Keratinocyte (primary cell): ENCODE results near the gene ACTG1. TPM values are rescaled to one million over a fixed set of nuclear protein-coding genes. Genes with fewer than 3 reads are reported as not detected.

ENCODE experiments used
- DNase-seq: peaks from one replicate; pipeline ENCODE4 v3.0.0-alpha.2; 2011; ENCODE audit warnings: low read depth, missing footprints, low spot score
- FAIRE-seq: peaks from 2 replicates; lab custom pipeline; 2011; peaks lifted over from hg19 to GRCh38; lab: Jason Lieb, UNC
- H2AFZ ChIP-seq: 2 replicates; pipeline ENCODE4 v1.6.0; 2012; ENCODE audit warnings: low read length, control low read depth, inconsistent platforms; ENCODE audit not compliant: control insufficient read depth
- H3K27ac ChIP-seq: 2 replicates; pipeline ENCODE4 v1.5.1; 2011; ENCODE audit warnings: low read length; ENCODE audit not compliant: control insufficient read depth, insufficient read depth
- H3K27me3 ChIP-seq: 3 replicates; pipeline ENCODE4 v1.6.0; 2011; ENCODE audit warnings: low read length; ENCODE audit not compliant: control insufficient read depth, insufficient read depth; ENCODE audit errors: extremely low read depth
- H3K36me3 ChIP-seq, 2 experiments: 2 replicates in 1 of 2; 3 replicates in 1 of 2; pipeline ENCODE4 v1.5.1; 2011; ENCODE audit warnings: low read length in 2 of 2, mild to moderate bottlenecking in 1 of 2; ENCODE audit not compliant: control insufficient read depth in 2 of 2, insufficient read depth in 2 of 2; ENCODE audit errors: extremely low read depth in 1 of 2
- H3K4me1 ChIP-seq: 3 replicates; pipeline ENCODE4 v1.5.1; 2011; ENCODE audit warnings: low read length; ENCODE audit not compliant: control insufficient read depth, insufficient read depth; ENCODE audit errors: extremely low read depth
- H3K4me2 ChIP-seq: 3 replicates; pipeline ENCODE4 v1.6.0; 2011; ENCODE audit warnings: low read depth, low read length; ENCODE audit not compliant: control insufficient read depth, insufficient read depth; ENCODE audit errors: extremely low read depth
- H3K4me3 ChIP-seq, 3 experiments: fragments of 200-600 bp in 1 of 3; sonication (generic) in 1 of 3; 2 replicates in 2 of 3; 3 replicates in 1 of 3; pipeline ENCODE4 v1.5.1; 2011 to 2016; ENCODE audit warnings: low read length in 3 of 3, mild to moderate bottlenecking in 3 of 3, control low read depth in 2 of 3, inconsistent platforms in 1 of 3, low read depth in 1 of 3, mixed read lengths in 1 of 3, mixed run types in 1 of 3, moderate library complexity in 1 of 3; ENCODE audit not compliant: control insufficient read depth in 2 of 3, insufficient read depth in 2 of 3; ENCODE audit errors: extremely low read depth in 1 of 3
- H3K79me2 ChIP-seq: 2 replicates; pipeline ENCODE4 v1.6.0; 2012; ENCODE audit warnings: low read length; ENCODE audit not compliant: control insufficient read depth, insufficient read depth
- H3K9ac ChIP-seq: 3 replicates; pipeline ENCODE4 v1.6.0; 2011; ENCODE audit warnings: low read length; ENCODE audit not compliant: control insufficient read depth, insufficient read depth; ENCODE audit errors: extremely low read depth
- H3K9me1 ChIP-seq: 3 replicates; pipeline ENCODE4 v1.6.0; 2011; ENCODE audit warnings: low read length; ENCODE audit not compliant: control insufficient read depth, insufficient read depth; ENCODE audit errors: extremely low read depth
- H3K9me3 ChIP-seq: 2 replicates; pipeline ENCODE4 v1.5.1; 2012; ENCODE audit warnings: low read depth, low read length; ENCODE audit not compliant: control insufficient read depth
- H4K20me1 ChIP-seq: 3 replicates; pipeline ENCODE4 v1.6.0; 2011; ENCODE audit warnings: low read length; ENCODE audit not compliant: control insufficient read depth, insufficient read depth; ENCODE audit errors: extremely low read depth
- EZH2 ChIP-seq: IDR thresholded peaks from one replicate; pipeline ENCODE4 v1.6.1; 2012; ENCODE audit warnings: inconsistent platforms, mild to moderate bottlenecking, low read length, moderate library complexity
- dilution Hi-C: fragments of 300-500 bp; cut with MboI; formaldehyde crosslinking; loops from one replicate; pipeline ENCODE4 v1.7.0; 2020; ENCODE audit warnings: low sequenced_read_pairs; ENCODE audit not compliant: extremely low pct_ligation_motif_present
- polyA plus RNA-seq, 5 experiments: library from polyadenylated mRNA; depleted of rRNA in 3 of 5; stranded (reverse) in 3 of 5; stranded (forward) in 1 of 5; unstranded in 1 of 5; fragments of >200 nt; gene quantifications; 1 replicate in 1 of 5; 2 replicates in 3 of 5; 3 replicates in 1 of 5; pipeline versions ENCODE4 v1.2.1 to v1.2.3, GENCODE V29; 2011 to 2012; ENCODE audit warnings: missing spikeins in 2 of 5, low read depth in 1 of 5, low replicate concordance in 1 of 5
- TF ChIP-seq, protein P1 (sequence below), 3 experiments: IDR thresholded peaks in 1 of 3; conservative IDR thresholded peaks in 1 of 3; optimal IDR thresholded peaks in 1 of 3; 2 replicates in 2 of 3; 3 replicates in 1 of 3; pipeline versions ENCODE3 to v1.5.1; 2011; ENCODE audit warnings: low read length in 3 of 3, mild to moderate bottlenecking in 3 of 3, moderate library complexity in 2 of 3, control low read depth in 1 of 3, inconsistent platforms in 1 of 3; ENCODE audit not compliant: insufficient read depth in 2 of 3; ENCODE audit errors: extremely low read depth in 1 of 3

ACTG1 gene
- polyA plus RNA-seq, 1 donor (not counting 4 experiments of a cell fraction or from before 2014, with no cell fraction given) = 1,867 TPM

DNA sequence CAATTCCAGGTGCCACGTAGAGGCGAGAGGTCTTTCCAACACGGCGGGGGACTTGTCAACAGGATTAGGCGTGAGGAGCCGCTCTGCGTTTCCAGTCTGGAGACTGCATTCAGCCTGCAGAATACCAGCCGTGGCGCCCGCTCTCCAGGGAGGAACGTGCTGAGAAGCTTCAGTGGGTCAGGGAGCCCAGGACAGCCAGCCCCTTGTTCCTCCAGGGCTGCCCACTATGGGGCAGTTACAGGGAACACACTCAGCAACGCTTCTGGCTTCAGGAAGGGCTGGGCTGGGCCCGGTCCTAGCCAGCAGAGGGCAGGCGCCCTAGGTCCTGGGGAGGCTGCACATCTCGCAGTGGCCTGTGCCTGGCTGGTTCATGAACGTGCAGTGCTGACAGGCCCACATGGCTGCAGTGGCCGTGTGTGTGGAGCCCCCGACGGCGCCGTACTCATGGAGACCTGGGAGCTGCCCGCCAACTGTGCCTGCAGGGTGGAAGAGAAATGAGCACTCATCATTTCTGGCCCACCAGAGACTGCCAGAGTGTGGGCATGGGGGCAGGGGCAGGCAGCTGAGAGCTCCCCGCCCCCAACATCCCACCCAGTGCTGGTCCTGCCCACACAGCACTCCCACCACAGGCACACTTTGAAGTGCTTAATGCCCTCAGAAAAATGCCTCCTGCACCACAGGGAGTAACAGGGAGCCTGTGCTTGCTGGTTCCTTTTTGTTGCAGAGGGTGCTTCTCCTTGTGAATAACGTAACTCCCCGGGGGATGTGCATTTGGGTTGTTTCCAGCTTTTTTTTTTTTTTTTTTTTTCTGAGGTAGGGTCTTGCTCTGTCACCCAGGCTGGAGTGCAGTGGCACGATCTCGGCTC, 46.6 kb upstream of the ACTG1 start:
- Histone ChIP-seq H3K4me1 (peaks cover 2% of the 10 kb centered on the region), H3K36me3 (peaks cover 19 to 39% of the 10 kb centered on the region in 2 experiments)

DNA sequence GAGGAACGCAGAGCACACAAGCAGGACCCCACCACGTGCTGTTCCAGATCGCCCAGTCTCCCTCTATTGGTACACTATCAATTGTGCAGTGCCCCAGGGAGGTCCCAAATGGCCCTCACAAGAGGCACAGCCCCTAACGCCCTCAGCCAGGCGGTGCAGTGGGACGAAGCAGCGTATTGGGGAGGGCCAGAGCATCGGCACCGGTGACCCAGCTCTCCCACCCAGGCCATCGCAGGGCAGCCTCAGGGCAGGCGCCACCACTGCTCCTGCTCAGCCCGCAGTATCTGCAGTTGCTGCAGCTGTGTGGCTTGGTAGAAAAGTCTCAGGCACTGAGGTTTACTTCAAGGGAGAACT, 45.5 kb upstream of the ACTG1 start:
- H3K9me3 ChIP-seq = no peaks in the 10 kb centered on the region
- H3K27ac ChIP-seq = no peak overlapping the region
- DNase-seq = no peak
- peaks cover 13% of the 10 kb centered on the region for H3K4me1 ChIP-seq
- dilution Hi-C loops = no loop called here
- no peaks in the 10 kb centered on the region for H3K79me2 ChIP-seq
- H3K27me3 ChIP-seq = no peaks in the 10 kb centered on the region
- no peak overlapping the region for H3K4me2 ChIP-seq
- no peak for TF ChIP-seq EZH2
- TF ChIP-seq, protein P1, sequence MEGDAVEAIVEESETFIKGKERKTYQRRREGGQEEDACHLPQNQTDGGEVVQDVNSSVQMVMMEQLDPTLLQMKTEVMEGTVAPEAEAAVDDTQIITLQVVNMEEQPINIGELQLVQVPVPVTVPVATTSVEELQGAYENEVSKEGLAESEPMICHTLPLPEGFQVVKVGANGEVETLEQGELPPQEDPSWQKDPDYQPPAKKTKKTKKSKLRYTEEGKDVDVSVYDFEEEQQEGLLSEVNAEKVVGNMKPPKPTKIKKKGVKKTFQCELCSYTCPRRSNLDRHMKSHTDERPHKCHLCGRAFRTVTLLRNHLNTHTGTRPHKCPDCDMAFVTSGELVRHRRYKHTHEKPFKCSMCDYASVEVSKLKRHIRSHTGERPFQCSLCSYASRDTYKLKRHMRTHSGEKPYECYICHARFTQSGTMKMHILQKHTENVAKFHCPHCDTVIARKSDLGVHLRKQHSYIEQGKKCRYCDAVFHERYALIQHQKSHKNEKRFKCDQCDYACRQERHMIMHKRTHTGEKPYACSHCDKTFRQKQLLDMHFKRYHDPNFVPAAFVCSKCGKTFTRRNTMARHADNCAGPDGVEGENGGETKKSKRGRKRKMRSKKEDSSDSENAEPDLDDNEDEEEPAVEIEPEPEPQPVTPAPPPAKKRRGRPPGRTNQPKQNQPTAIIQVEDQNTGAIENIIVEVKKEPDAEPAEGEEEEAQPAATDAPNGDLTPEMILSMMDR (optimal IDR thresholded peaks at IDR 0.05 in 1 of 3, IDR thresholded peaks at IDR 0.05 in 1 of 3, conservative IDR thresholded peaks at IDR 0.05 in 1 of 3; ENCODE audit: extremely low read depth in 1 of 3, insufficient read depth in 2 of 3, low read length in 3 of 3) = no peak
- FAIRE-seq = no peak
- H2AFZ ChIP-seq = no peak overlapping the region
- no peaks in the 10 kb centered on the region for H3K9me1 ChIP-seq
- H4K20me1 ChIP-seq = peaks cover 3% of the 10 kb centered on the region
- H3K36me3 ChIP-seq = peaks cover 19 to 31% of the 10 kb centered on the region in 2 experiments
- H3K9ac ChIP-seq = no peak overlapping the region
- no peak overlapping the region for H3K4me3 ChIP-seq

More for the DNA sequence above, 46.6 kb upstream of the ACTG1 start:
- Histone ChIP-seq H3K4me2 (no peak overlapping the region), H3K27ac (no peak overlapping the region), H3K27me3 (no peaks in the 10 kb centered on the region), H3K9me1 (no peaks in the 10 kb centered on the region), H3K79me2 (no peaks in the 10 kb centered on the region), H4K20me1 (peaks cover 3% of the 10 kb centered on the region), H2AFZ (no peak overlapping the region), H3K9ac (no peak overlapping the region), H3K4me3 (no peak overlapping the region), H3K9me3 (no peaks in the 10 kb centered on the region)
- dilution Hi-C loops = no loop called here
- DNase-seq (no peak), FAIRE-seq (no peak)
- no peak for TF ChIP-seq EZH2
- TF ChIP-seq, protein P1 (optimal IDR thresholded peaks at IDR 0.05 in 1 of 3, IDR thresholded peaks at IDR 0.05 in 1 of 3, conservative IDR thresholded peaks at IDR 0.05 in 1 of 3; ENCODE audit: extremely low read depth in 1 of 3, insufficient read depth in 2 of 3, low read length in 3 of 3) = peak in 1 of 3 experiments; percentile 13
